Suprapubic skin (tissue), 4 donors: ENCODE results near the gene BTG3.

Experiments used
- EP300 ChIP-seq: sonication (generic); formaldehyde crosslinking; IDR thresholded peaks from one replicate; pipeline ENCODE4 v1.6.1; 2017; ENCODE audit warnings: antibody characterized with exemption
- POLR2A ChIP-seq, 2 donors: fragments of 450-650 bp; IDR thresholded peaks; one replicate each; pipeline ENCODE4 v1.6.1; 2017; ENCODE audit warnings: antibody characterized with exemption in 2 of 2, mild to moderate bottlenecking in 2 of 2, moderate library complexity in 2 of 2
- POLR2AphosphoS5 ChIP-seq, 3 donors: sonication (generic); formaldehyde crosslinking; IDR thresholded peaks; one replicate each; pipeline ENCODE4 v1.6.1; 2017; ENCODE audit warnings: antibody characterized with exemption in 3 of 3
- TF ChIP-seq, protein P1 (sequence below), 2 donors: fragments of 200-600 bp in 1 of 2; fragments of 450-650 bp in 1 of 2; sonication (generic) in 1 of 2; IDR thresholded peaks; one replicate each; pipeline ENCODE4 v1.5.1; 2016 to 2019; ENCODE audit warnings: antibody characterized with exemption in 2 of 2, mild to moderate bottlenecking in 1 of 2, moderate library complexity in 1 of 2

DNA sequence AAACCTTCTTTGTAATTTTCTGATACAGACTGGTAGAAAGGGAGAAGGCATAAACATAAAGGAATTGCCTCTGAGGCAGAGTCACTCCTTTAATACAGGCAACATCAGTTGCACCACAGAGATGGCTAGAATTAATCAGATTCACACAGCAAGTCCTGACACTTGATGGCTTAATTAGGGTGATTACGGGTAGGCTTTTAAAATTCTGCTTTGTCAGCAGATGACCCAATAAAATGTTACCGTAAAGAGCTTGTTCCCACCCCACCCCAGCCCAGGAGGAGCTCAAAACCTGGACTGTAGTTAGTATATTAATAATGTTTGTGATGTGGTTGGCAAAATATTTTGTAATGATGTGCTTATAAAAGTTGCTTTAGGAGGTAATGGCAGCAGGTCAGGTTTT lies 9.3 kb upstream of the BTG3 start:
- TF ChIP-seq POLR2AphosphoS5 (IDR thresholded peaks at IDR 0.05) (no peak), POLR2A (IDR thresholded peaks at IDR 0.05) (no peak), EP300 (no peak)
- TF ChIP-seq, protein P1, sequence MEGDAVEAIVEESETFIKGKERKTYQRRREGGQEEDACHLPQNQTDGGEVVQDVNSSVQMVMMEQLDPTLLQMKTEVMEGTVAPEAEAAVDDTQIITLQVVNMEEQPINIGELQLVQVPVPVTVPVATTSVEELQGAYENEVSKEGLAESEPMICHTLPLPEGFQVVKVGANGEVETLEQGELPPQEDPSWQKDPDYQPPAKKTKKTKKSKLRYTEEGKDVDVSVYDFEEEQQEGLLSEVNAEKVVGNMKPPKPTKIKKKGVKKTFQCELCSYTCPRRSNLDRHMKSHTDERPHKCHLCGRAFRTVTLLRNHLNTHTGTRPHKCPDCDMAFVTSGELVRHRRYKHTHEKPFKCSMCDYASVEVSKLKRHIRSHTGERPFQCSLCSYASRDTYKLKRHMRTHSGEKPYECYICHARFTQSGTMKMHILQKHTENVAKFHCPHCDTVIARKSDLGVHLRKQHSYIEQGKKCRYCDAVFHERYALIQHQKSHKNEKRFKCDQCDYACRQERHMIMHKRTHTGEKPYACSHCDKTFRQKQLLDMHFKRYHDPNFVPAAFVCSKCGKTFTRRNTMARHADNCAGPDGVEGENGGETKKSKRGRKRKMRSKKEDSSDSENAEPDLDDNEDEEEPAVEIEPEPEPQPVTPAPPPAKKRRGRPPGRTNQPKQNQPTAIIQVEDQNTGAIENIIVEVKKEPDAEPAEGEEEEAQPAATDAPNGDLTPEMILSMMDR (IDR thresholded peaks at IDR 0.05) = no peak
